ENCODE results near the gene PRPF19. TPM values are rescaled to one million over a fixed set of nuclear protein-coding genes. Genes with fewer than 3 reads are reported as not detected.

The PRPF19 gene
- total and polyA plus RNA-seq, 9 of the 15 experiments (the other 6 are each of a cell fraction or from before 2014, with no cell fraction given), result 9.4 to 212 (median 73.2) TPM

DNA sequence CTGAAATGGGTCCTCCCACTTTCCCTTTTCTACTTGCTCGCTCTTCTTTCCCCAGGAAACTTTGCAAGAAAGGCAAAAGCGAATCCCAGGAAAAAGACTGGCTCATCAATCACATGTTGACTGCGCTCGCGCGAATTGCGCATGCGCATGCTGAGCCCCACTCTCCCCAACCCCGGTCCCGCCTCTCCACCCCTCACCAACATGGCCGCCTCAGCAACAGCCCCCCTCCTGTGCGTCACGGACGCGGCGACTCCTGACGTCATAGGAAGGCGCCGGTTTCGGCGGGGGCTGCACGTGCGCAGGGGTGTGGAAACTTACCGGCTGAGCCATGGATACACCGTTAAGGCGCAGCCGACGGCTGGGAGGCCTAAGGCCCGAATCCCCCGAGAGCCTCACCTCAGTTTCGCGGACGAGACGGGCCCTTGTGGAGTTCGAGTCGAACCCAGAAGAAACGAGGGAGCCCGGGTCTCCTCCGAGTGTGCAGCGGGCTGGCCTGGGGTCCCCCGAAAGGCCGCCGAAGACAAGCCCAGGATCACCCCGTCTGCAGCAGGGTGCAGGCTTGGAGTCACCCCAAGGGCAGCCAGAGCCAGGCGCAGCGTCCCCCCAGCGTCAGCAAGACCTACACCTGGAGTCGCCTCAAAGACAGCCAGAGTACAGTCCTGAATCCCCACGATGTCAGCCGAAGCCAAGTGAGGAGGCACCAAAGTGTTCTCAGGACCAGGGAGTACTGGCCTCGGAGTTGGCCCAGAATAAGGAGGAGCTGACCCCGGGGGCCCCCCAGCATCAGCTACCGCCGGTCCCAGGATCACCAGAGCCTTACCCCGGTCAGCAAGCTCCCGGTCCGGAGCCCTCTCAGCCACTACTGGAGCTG lies 64.4 kb downstream of the PRPF19 start, which contains the start of gene CCDC86 (continued):
- TF ChIP-seq, protein P1, sequence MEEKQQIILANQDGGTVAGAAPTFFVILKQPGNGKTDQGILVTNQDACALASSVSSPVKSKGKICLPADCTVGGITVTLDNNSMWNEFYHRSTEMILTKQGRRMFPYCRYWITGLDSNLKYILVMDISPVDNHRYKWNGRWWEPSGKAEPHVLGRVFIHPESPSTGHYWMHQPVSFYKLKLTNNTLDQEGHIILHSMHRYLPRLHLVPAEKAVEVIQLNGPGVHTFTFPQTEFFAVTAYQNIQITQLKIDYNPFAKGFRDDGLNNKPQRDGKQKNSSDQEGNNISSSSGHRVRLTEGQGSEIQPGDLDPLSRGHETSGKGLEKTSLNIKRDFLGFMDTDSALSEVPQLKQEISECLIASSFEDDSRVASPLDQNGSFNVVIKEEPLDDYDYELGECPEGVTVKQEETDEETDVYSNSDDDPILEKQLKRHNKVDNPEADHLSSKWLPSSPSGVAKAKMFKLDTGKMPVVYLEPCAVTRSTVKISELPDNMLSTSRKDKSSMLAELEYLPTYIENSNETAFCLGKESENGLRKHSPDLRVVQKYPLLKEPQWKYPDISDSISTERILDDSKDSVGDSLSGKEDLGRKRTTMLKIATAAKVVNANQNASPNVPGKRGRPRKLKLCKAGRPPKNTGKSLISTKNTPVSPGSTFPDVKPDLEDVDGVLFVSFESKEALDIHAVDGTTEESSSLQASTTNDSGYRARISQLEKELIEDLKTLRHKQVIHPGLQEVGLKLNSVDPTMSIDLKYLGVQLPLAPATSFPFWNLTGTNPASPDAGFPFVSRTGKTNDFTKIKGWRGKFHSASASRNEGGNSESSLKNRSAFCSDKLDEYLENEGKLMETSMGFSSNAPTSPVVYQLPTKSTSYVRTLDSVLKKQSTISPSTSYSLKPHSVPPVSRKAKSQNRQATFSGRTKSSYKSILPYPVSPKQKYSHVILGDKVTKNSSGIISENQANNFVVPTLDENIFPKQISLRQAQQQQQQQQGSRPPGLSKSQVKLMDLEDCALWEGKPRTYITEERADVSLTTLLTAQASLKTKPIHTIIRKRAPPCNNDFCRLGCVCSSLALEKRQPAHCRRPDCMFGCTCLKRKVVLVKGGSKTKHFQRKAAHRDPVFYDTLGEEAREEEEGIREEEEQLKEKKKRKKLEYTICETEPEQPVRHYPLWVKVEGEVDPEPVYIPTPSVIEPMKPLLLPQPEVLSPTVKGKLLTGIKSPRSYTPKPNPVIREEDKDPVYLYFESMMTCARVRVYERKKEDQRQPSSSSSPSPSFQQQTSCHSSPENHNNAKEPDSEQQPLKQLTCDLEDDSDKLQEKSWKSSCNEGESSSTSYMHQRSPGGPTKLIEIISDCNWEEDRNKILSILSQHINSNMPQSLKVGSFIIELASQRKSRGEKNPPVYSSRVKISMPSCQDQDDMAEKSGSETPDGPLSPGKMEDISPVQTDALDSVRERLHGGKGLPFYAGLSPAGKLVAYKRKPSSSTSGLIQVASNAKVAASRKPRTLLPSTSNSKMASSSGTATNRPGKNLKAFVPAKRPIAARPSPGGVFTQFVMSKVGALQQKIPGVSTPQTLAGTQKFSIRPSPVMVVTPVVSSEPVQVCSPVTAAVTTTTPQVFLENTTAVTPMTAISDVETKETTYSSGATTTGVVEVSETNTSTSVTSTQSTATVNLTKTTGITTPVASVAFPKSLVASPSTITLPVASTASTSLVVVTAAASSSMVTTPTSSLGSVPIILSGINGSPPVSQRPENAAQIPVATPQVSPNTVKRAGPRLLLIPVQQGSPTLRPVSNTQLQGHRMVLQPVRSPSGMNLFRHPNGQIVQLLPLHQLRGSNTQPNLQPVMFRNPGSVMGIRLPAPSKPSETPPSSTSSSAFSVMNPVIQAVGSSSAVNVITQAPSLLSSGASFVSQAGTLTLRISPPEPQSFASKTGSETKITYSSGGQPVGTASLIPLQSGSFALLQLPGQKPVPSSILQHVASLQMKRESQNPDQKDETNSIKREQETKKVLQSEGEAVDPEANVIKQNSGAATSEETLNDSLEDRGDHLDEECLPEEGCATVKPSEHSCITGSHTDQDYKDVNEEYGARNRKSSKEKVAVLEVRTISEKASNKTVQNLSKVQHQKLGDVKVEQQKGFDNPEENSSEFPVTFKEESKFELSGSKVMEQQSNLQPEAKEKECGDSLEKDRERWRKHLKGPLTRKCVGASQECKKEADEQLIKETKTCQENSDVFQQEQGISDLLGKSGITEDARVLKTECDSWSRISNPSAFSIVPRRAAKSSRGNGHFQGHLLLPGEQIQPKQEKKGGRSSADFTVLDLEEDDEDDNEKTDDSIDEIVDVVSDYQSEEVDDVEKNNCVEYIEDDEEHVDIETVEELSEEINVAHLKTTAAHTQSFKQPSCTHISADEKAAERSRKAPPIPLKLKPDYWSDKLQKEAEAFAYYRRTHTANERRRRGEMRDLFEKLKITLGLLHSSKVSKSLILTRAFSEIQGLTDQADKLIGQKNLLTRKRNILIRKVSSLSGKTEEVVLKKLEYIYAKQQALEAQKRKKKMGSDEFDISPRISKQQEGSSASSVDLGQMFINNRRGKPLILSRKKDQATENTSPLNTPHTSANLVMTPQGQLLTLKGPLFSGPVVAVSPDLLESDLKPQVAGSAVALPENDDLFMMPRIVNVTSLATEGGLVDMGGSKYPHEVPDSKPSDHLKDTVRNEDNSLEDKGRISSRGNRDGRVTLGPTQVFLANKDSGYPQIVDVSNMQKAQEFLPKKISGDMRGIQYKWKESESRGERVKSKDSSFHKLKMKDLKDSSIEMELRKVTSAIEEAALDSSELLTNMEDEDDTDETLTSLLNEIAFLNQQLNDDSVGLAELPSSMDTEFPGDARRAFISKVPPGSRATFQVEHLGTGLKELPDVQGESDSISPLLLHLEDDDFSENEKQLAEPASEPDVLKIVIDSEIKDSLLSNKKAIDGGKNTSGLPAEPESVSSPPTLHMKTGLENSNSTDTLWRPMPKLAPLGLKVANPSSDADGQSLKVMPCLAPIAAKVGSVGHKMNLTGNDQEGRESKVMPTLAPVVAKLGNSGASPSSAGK (IDR thresholded peaks at IDR 0.05), result peak; percentile 92
- TF ChIP-seq ZNF217 (CRISPR knock-in tag; IDR thresholded peaks at IDR 0.05) (no peak), ZNF584 (CRISPR knock-in tag; IDR thresholded peaks at IDR 0.05; ENCODE audit: low read depth) (no peak), KHSRP (IDR thresholded peaks at IDR 0.05) (peak; percentile 99), IRF9 (tag; IDR thresholded peaks at IDR 0.05) (no peak), GATAD2B (IDR thresholded peaks at IDR 0.05; ENCODE audit: borderline replicate concordance) (no peak), ZNF316 (IDR thresholded peaks at IDR 0.05) (no peak), CBFB (CRISPR knock-in tag; IDR thresholded peaks at IDR 0.05) (peak; percentile 87; the same call in 1 of the 2 replicates), DIDO1 (tag; IDR thresholded peaks at IDR 0.05; ENCODE audit: low read depth) (peak; percentile 100), NKRF (IDR thresholded peaks at IDR 0.05; ENCODE audit: borderline replicate concordance) (peak; percentile 100), NFE2 (IDR thresholded peaks at IDR 0.05; ENCODE audit: low read depth) (no peak)
